ENCODE results near the gene DEPDC1B. TPM values are rescaled to one million over a fixed set of nuclear protein-coding genes. Genes with fewer than 3 reads are reported as not detected.

DEPDC1B gene
- total and polyA plus RNA-seq, 2 of the 8 experiments (the other 6 are each of a cell fraction or from before 2014, with no cell fraction given) = 30.8 to 67.4 TPM

DNA sequence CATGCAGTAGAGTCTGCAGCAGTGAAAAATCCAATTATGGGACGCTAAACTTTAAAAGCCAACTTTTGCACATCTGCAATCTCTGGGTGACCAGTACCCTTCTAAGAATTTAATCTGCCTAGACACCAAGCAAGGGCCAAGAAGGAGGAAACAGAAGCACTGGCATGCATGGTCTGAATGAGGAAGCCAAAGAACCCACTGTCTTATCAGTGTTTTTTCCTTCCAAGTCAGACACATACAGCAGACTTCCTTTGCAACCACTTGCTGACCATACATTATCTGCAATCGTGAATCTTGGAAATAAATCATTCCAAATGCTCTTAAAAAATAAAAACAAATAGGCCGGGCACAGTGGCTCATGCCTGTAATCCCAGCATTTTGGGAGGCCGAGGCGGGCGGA, 65.9 kb downstream of the DEPDC1B start:
- CTCF ChIA-PET (ENCODE audit: partially characterized antibody) = interaction anchor here (0.5 to 2.6 kb wide), 8 partner anchors 13 to 820 kb away, joined by 3 to 8 read pairs (median 3); no protein-coding TSS in a partner anchor
- Histone ChIP-seq H3K9ac (replicated peaks in 1 of 4; ENCODE audit: extremely low read depth in 1 of 4, low read depth in 3 of 4, low read length in 3 of 4) (no peak overlapping the region), H2BK15ac (ENCODE audit: low read length) (no peak overlapping the region), H3K18ac (ENCODE audit: extremely low read depth, low read length) (no peak overlapping the region), H3K27ac (ENCODE audit: low read depth, low read length) (no peak overlapping the region), H4K5ac (ENCODE audit: insufficient read length, low read depth, low read length) (no peak overlapping the region), H3K4me2 (ENCODE audit: insufficient read depth in 1 of 2, low read depth in 2 of 2, low read length in 2 of 2) (no peak overlapping the region), H3K23ac (ENCODE audit: insufficient read length) (no peak overlapping the region), H3K4ac (replicated peaks; ENCODE audit: insufficient read length, low read depth, low read length) (no peak overlapping the region), H2BK12ac (ENCODE audit: low read depth, low read length) (no peak overlapping the region), H3K9me3 (ENCODE audit: insufficient read depth in 2 of 2, low read depth in 1 of 2, low read length in 1 of 2) (no peaks in the 10 kb centered on the region), H3K36me3 (ENCODE audit: control insufficient read depth in 2 of 4, insufficient read depth in 4 of 4, low read length in 3 of 4) (peaks cover 0 to 32% (median 11%) of the 10 kb centered on the region in 4 experiments; a peak in 7 of 8 replicates), H3K14ac (ENCODE audit: insufficient read length) (no peak overlapping the region), H3K79me1 (ENCODE audit: low read depth, low read length) (no peaks in the 10 kb centered on the region), H4K8ac (ENCODE audit: extremely low read depth, insufficient read depth, low read length) (no peak overlapping the region), H4K20me1 (replicated peaks in 1 of 2; ENCODE audit: control insufficient read depth in 1 of 2, insufficient read depth in 2 of 2, low read length in 2 of 2) (no peaks in the 10 kb centered on the region), H2AK5ac (ENCODE audit: low read depth, low read length) (no peak overlapping the region), H3K4me1 (replicated peaks in 1 of 4; ENCODE audit: control insufficient read depth in 3 of 4, insufficient read depth in 4 of 4, low read length in 3 of 4) (no peaks in the 10 kb centered on the region), H2BK5ac (ENCODE audit: low read depth, low read length) (no peak overlapping the region), H2AFZ (ENCODE audit: low read length) (no peak overlapping the region), H3K79me2 (ENCODE audit: control insufficient read depth in 1 of 2, insufficient read depth in 2 of 2, low read length in 2 of 2) (no peaks in the 10 kb centered on the region), H2BK120ac (replicated peaks; ENCODE audit: low read depth, low read length) (no peak overlapping the region), H3K56ac (replicated peaks; ENCODE audit: insufficient read length, low read depth, low read length) (no peak overlapping the region), H3K27me3 (replicated peaks in 1 of 4; ENCODE audit: control insufficient read depth in 3 of 4, extremely low read depth in 1 of 4, insufficient read depth in 3 of 4, low read length in 3 of 4) (no peaks in the 10 kb centered on the region), H4K91ac (replicated peaks; ENCODE audit: insufficient read length, low read length) (no peak overlapping the region), H3K23me2 (ENCODE audit: low read depth, low read length) (no peaks in the 10 kb centered on the region), H2BK20ac (ENCODE audit: low read length) (no peak overlapping the region), H3K4me3 (ENCODE audit: extremely low read depth in 1 of 4, insufficient read depth in 2 of 4, low read depth in 3 of 4, low read length in 4 of 4) (no peak overlapping the region)
- TF ChIP-seq, protein P1, sequence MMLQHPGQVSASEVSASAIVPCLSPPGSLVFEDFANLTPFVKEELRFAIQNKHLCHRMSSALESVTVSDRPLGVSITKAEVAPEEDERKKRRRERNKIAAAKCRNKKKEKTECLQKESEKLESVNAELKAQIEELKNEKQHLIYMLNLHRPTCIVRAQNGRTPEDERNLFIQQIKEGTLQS (IDR thresholded peaks at IDR 0.05; ENCODE audit: insufficient read depth, low read depth, low read length) = no peak
- no peak for TF ChIP-seq SIRT6 (IDR thresholded peaks at IDR 0.05; ENCODE audit: low read length)
- POLR2A ChIA-PET (ENCODE audit: partially characterized antibody) = no interaction called here
- 94% methylated on average over 4 of the region's 6 CpGs; no CpG with 5 or more reads in 1 of the 2 experiments for WGBS, 2 experiments (ENCODE audit: extremely low coverage in 1 of 2, insufficient coverage in 1 of 2, insufficient read length in 1 of 2, insufficient replicate concordance in 2 of 2, low coverage in 1 of 2, low lambda C conversion rate in 2 of 2, missing lambda C conversion rate in 1 of 2)
- no peak for FAIRE-seq
- no peak for DNase-seq (ENCODE audit: low read depth in 1 of 2, low spot score in 2 of 2)

All from H1 (cell line).